Liver (tissue), 3 donors: ENCODE data around the gene PSMD12.

Source experiments
- FOXA1 ChIP-seq: IDR thresholded peaks from 2 replicates; pipeline ENCODE4 v1.6.1; 2016; ENCODE audit warnings: antibody characterized with exemption
- GABPA ChIP-seq, 2 donors: IDR thresholded peaks in 1 of 2; conservative IDR thresholded peaks in 1 of 2; 2 replicates each; pipeline ENCODE4 v1.6.1; 2016; ENCODE audit warnings: antibody characterized with exemption in 2 of 2, mild to moderate bottlenecking in 1 of 2, moderate library complexity in 1 of 2
- JUND ChIP-seq, 2 donors: IDR thresholded peaks; 2 replicates each; pipeline ENCODE4 v1.6.1; 2016; ENCODE audit warnings: antibody characterized with exemption in 2 of 2
- RAD21 ChIP-seq, 2 donors: IDR thresholded peaks; 2 replicates each; pipeline ENCODE4 v1.6.1; 2016; ENCODE audit warnings: antibody characterized with exemption in 2 of 2, mild to moderate bottlenecking in 2 of 2
- REST ChIP-seq: IDR thresholded peaks from 2 replicates; pipeline ENCODE4 v1.6.1; 2016; ENCODE audit warnings: antibody characterized with exemption, mild to moderate bottlenecking
- RXRA ChIP-seq, 2 donors: IDR thresholded peaks; 2 replicates each; pipeline ENCODE4 v1.6.1; 2017 to 2018; ENCODE audit warnings: antibody characterized with exemption in 2 of 2, mild to moderate bottlenecking in 1 of 2
- SP1 ChIP-seq: IDR thresholded peaks from 2 replicates; pipeline ENCODE4 v1.6.1; 2018; ENCODE audit warnings: antibody characterized with exemption, mild to moderate bottlenecking
- TAF1 ChIP-seq: conservative IDR thresholded peaks from 2 replicates; pipeline ENCODE4 v1.6.1; 2016; ENCODE audit warnings: antibody characterized with exemption, mild to moderate bottlenecking
- YY1 ChIP-seq: IDR thresholded peaks from 2 replicates; pipeline ENCODE4 v1.6.1; 2016; ENCODE audit warnings: antibody characterized with exemption, mild to moderate bottlenecking
- TF ChIP-seq, protein P1 (sequence below): fragments of 150-350 bp; IDR thresholded peaks from 2 replicates; pipeline ENCODE4 v1.5.1; 2017; ENCODE audit warnings: improper control_type of control experiment, low read depth, low read length; ENCODE audit not compliant: missing input control
- TF ChIP-seq, protein P2 (sequence below): IDR thresholded peaks from 2 replicates; pipeline ENCODE4 v1.6.1; 2016; ENCODE audit warnings: antibody characterized with exemption
- TF ChIP-seq, protein P3 (sequence below): IDR thresholded peaks from 2 replicates; pipeline ENCODE4 v1.6.1; 2016; ENCODE audit warnings: antibody characterized with exemption
- donor health status: healthy.
- donor health status: healthy.

DNA sequence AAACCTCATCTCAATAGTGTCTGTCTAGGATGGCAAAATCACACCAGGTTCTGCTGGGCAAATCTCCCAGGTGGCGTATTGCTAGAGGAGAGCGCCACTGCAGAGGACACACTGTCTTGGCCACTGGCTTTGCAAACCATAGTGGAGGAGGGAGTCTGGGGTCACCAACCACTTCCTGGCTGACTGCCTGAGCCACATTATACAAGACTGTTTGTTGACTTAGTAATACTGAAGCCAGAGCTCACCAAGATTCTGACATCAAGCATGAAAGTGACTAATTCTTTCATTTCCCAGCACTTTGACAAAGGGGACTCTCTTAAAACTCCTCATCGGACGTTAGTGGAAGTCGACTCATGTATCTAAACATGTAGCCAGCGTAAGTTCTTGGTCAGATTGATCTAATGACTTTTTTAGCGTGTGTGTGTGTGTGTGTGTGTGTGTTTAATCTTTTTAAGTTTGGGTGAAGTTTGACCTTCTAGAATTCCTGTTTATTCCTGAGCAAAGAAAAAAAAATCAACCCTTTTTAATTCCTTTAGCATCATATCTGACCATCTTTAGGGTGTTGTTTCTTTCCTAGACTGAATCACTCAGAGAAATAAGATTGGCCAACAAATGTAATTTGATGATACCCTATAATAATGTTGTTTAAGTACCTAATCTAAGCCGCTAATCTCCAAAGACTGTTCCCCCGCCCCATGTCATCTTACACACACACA, 24.4 kb upstream of the PSMD12 start:
- TF ChIP-seq, protein P1, sequence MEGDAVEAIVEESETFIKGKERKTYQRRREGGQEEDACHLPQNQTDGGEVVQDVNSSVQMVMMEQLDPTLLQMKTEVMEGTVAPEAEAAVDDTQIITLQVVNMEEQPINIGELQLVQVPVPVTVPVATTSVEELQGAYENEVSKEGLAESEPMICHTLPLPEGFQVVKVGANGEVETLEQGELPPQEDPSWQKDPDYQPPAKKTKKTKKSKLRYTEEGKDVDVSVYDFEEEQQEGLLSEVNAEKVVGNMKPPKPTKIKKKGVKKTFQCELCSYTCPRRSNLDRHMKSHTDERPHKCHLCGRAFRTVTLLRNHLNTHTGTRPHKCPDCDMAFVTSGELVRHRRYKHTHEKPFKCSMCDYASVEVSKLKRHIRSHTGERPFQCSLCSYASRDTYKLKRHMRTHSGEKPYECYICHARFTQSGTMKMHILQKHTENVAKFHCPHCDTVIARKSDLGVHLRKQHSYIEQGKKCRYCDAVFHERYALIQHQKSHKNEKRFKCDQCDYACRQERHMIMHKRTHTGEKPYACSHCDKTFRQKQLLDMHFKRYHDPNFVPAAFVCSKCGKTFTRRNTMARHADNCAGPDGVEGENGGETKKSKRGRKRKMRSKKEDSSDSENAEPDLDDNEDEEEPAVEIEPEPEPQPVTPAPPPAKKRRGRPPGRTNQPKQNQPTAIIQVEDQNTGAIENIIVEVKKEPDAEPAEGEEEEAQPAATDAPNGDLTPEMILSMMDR, result no peak
- TF ChIP-seq, protein P2, sequence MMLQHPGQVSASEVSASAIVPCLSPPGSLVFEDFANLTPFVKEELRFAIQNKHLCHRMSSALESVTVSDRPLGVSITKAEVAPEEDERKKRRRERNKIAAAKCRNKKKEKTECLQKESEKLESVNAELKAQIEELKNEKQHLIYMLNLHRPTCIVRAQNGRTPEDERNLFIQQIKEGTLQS, result peak; percentile 34
- TF ChIP-seq RXRA (IDR thresholded peaks at IDR 0.05) (peak; percentile 31 to 78), JUND (IDR thresholded peaks at IDR 0.05) (peak; percentile 54 to 63), FOXA1 (no peak), TAF1 (no peak), YY1 (peak; percentile 46), RAD21 (IDR thresholded peaks at IDR 0.05) (peak in 1 of 2 donors; percentile 57), SP1 (peak; percentile 69), GABPA (IDR thresholded peaks at IDR 0.05 in 1 of 2, conservative IDR thresholded peaks at IDR 0.05 in 1 of 2) (no peak), REST (no peak)
- TF ChIP-seq, protein P3, sequence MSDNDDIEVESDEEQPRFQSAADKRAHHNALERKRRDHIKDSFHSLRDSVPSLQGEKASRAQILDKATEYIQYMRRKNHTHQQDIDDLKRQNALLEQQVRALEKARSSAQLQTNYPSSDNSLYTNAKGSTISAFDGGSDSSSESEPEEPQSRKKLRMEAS, result no peak
